ENCODE results near the gene SSMEM1. TPM values are rescaled to one million over a fixed set of nuclear protein-coding genes. Genes with fewer than 3 reads are reported as not detected.

The SSMEM1 gene
- total and polyA plus RNA-seq, 2 experiments from 2014 or later: not detected

DNA sequence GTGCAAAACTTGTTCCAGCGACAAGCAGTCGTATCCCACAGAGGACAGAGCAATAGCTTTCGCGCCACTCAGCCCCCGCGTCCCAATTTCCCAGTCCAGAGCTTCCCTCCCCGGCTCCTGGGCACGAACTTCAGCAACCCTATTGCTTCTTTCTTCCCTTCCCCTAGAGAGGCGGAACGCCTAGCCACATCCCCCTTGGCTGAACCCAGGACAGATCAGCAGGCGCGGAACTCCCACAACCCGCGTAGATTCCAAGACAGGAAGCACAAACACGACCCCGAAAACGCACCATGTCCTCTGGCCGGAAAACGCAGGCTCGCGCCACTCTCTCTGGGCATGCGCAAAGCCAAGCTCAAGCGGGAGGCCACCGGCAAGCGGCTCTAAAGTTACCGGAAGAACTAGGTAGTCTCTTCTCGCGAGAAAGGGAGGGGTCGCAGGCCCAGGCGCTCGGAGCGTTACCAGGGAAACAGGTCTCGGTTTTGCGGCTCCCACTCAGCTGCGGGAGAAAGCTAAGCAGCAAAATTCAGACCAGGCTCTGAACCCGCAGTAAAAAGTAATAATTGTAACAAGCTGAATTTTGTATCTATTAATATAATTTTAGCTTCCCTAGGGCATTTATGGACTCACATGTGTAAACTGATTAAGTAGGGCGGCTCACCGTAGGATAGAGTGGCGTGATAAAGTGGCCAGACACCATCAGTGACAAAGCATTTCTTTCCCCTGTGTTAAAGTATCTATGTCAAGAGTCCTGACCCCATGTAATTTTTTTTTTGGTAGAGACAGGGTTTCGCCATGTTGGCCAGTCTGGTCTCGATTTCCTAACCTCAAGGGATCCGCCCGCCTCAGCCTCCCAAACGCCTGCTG lies 2.3 kb upstream of the SSMEM1 start, which contains the start of gene TMEM209:
TMEM209 (minus strand) TSS at position 323 of the 864 bp plus-strand sequence; CDS start at position 292, 31 bp downstream.
- DNase-seq (ENCODE audit: low spot score): peak; percentile 99
- WGBS (ENCODE audit: low lambda C conversion rate, missing lambda C conversion rate): 16% methylated on average over 44 of the region's 44 CpGs
- H3K9me2 ChIP-seq (replicated peaks; ENCODE audit: insufficient read depth): no peaks in the 10 kb centered on the region

DNA sequence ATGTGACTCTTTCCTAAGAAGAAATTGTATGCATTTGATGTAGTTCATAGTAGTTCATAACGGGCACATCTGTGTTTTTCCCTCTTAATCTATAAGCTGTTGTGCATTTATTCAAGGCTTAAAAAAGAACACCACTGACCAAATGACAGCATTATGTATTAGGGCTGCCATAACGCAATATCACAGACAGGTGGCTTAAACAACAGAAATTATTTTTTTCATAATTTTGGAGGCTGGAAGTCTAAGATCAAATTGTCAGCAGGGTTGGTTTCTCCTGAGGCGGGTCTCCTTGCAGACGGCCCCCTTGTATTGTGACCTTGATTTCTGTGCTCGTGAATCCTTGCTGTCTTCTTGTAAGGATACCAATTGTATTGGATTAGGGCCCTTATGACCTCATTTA lies 627 bp upstream of the SSMEM1 start:
- H3K36me3 ChIP-seq (replicated peaks; ENCODE audit: insufficient read depth, low read depth): no peaks in the 10 kb centered on the region
- no peaks in the 10 kb centered on the region for H3K9me3 ChIP-seq (ENCODE audit: low read depth)
- H3K27ac ChIP-seq: peak overlapping the region; percentile 27
- H4K20me1 ChIP-seq (ENCODE audit: insufficient read depth, poor library complexity, severe bottlenecking): no peaks in the 10 kb centered on the region
- H3K27me3 ChIP-seq: no peaks in the 10 kb centered on the region
- H3K4me1 ChIP-seq (ENCODE audit: insufficient read depth): peaks cover 14% of the 10 kb centered on the region
- no peaks in the 10 kb centered on the region for H3K9me2 ChIP-seq (replicated peaks; ENCODE audit: insufficient read depth)
- H3K4me2 ChIP-seq: no peak overlapping the region
- no peak for DNase-seq (ENCODE audit: low spot score)
- TF ChIP-seq EZH2 (IDR thresholded peaks at IDR 0.05; ENCODE audit: borderline replicate concordance) (no peak), EZH2phosphoT487 (IDR thresholded peaks at IDR 0.05; ENCODE audit: low read depth, severe bottlenecking, unreplicated experiment) (no peak)
- TF ChIP-seq, protein P1, sequence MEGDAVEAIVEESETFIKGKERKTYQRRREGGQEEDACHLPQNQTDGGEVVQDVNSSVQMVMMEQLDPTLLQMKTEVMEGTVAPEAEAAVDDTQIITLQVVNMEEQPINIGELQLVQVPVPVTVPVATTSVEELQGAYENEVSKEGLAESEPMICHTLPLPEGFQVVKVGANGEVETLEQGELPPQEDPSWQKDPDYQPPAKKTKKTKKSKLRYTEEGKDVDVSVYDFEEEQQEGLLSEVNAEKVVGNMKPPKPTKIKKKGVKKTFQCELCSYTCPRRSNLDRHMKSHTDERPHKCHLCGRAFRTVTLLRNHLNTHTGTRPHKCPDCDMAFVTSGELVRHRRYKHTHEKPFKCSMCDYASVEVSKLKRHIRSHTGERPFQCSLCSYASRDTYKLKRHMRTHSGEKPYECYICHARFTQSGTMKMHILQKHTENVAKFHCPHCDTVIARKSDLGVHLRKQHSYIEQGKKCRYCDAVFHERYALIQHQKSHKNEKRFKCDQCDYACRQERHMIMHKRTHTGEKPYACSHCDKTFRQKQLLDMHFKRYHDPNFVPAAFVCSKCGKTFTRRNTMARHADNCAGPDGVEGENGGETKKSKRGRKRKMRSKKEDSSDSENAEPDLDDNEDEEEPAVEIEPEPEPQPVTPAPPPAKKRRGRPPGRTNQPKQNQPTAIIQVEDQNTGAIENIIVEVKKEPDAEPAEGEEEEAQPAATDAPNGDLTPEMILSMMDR (IDR thresholded peaks at IDR 0.05; ENCODE audit: poor library complexity): no peak
- H3K4me3 ChIP-seq: no peak overlapping the region
- 90% methylated on average over 5 of the region's 5 CpGs for WGBS (ENCODE audit: low lambda C conversion rate, missing lambda C conversion rate)
- H2AFZ ChIP-seq: no peak overlapping the region
- peaks cover 10% of the 10 kb centered on the region for H3K79me2 ChIP-seq

More for the DNA sequence above, 2.3 kb upstream of the SSMEM1 start, which contains the start of gene TMEM209:
- H4K20me1 ChIP-seq (ENCODE audit: insufficient read depth, poor library complexity, severe bottlenecking): no peaks in the 10 kb centered on the region
- H3K4me3 ChIP-seq: peak within 1 kb of the TSS; percentile 52
- H3K27me3 ChIP-seq: no peaks in the 10 kb centered on the region
- peaks cover 10% of the 10 kb centered on the region for H3K79me2 ChIP-seq
- H3K36me3 ChIP-seq (replicated peaks; ENCODE audit: insufficient read depth, low read depth): no peaks in the 10 kb centered on the region
- TF ChIP-seq, protein P1 (IDR thresholded peaks at IDR 0.05; ENCODE audit: poor library complexity): no peak
- TF ChIP-seq EZH2phosphoT487 (IDR thresholded peaks at IDR 0.05; ENCODE audit: low read depth, severe bottlenecking, unreplicated experiment) (no peak), EZH2 (IDR thresholded peaks at IDR 0.05; ENCODE audit: borderline replicate concordance) (no peak)
- peak within 1 kb of the TSS; percentile 97 for H3K27ac ChIP-seq
- H3K4me2 ChIP-seq: peak within 1 kb of the TSS; percentile 82
- H3K4me1 ChIP-seq (ENCODE audit: insufficient read depth): peaks cover 12% of the 10 kb centered on the region
- H2AFZ ChIP-seq: peak within 1 kb of the TSS; percentile 88
- no peaks in the 10 kb centered on the region for H3K9me3 ChIP-seq (ENCODE audit: low read depth)

DNA sequence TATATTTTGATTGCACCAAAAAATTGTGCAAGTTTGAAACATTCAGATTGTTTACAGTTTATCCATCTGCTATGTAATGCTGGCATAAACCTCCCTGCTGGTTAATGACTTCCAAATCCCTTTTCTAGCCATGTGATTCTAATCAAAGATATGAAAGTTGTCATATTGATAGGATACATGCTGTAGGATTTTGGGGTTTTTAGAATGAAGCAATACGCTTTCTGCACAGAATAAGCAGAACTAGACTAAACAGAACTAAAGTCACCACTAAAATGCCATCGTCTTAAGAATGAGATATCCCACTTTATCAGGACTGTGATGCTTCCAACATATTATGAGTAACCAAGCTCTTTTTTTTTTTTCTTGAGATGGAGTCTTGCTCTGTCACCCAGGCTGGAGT lies 856 bp downstream of the SSMEM1 start:
- peaks cover 14% of the 10 kb centered on the region for H3K4me1 ChIP-seq (ENCODE audit: insufficient read depth)
- H3K36me3 ChIP-seq (replicated peaks; ENCODE audit: insufficient read depth, low read depth): no peaks in the 10 kb centered on the region
- no peak overlapping the region for H2AFZ ChIP-seq
- peak overlapping the region; percentile 82 for H3K27ac ChIP-seq
- no peaks in the 10 kb centered on the region for H3K9me2 ChIP-seq (replicated peaks; ENCODE audit: insufficient read depth)
- no peaks in the 10 kb centered on the region for H4K20me1 ChIP-seq (ENCODE audit: insufficient read depth, poor library complexity, severe bottlenecking)
- H3K27me3 ChIP-seq: no peaks in the 10 kb centered on the region
- H3K4me3 ChIP-seq: no peak overlapping the region
- TF ChIP-seq EZH2 (IDR thresholded peaks at IDR 0.05; ENCODE audit: borderline replicate concordance) (no peak), EZH2phosphoT487 (IDR thresholded peaks at IDR 0.05; ENCODE audit: low read depth, severe bottlenecking, unreplicated experiment) (no peak)
- TF ChIP-seq, protein P1 (IDR thresholded peaks at IDR 0.05; ENCODE audit: poor library complexity): no peak
- WGBS (ENCODE audit: low lambda C conversion rate, missing lambda C conversion rate): 66% methylated on average over 2 of the region's 2 CpGs
- DNase-seq (ENCODE audit: low spot score): peak; percentile 6
- no peak overlapping the region for H3K4me2 ChIP-seq
- peaks cover 10% of the 10 kb centered on the region for H3K79me2 ChIP-seq
- H3K9me3 ChIP-seq (ENCODE audit: low read depth): no peaks in the 10 kb centered on the region
